Left lung (tissue), 10 donors: ENCODE measurements around the gene FAAH. TPM values are rescaled to one million over a fixed set of nuclear protein-coding genes. Genes with fewer than 3 reads are reported as not detected.
A peak's percentile ranks its signal among the peaks of the same experiment; 100 is the strongest.

ENCODE experiments used
- ATAC-seq: fragments of 200-7000 bp; cut with Tn5 transposase; one replicate; pipeline ENCODE4 v1.9.1; 2020; ENCODE audit warnings: moderate library complexity
- DNase-seq, 4 donors: peaks; one replicate each; pipeline ENCODE4 v3.0.0-alpha.2; 2013 to 2020
- H3K27ac ChIP-seq, 2 donors: fragments of 200-600 bp; sonication (generic) in 1 of 2; one replicate each; pipeline versions ENCODE4 v1.5.0 to v1.8.0; 2020 to 2021
- H3K27me3 ChIP-seq, 2 donors: fragments of 200-600 bp; sonication (generic) in 1 of 2; one replicate each; pipeline versions ENCODE4 v1.5.0 to v1.8.0; 2020 to 2021
- H3K36me3 ChIP-seq, 2 donors: fragments of 200-600 bp; sonication (generic) in 1 of 2; one replicate each; pipeline versions ENCODE4 v1.5.0 to v1.8.0; 2020 to 2021
- H3K4me1 ChIP-seq, 2 donors: fragments of 200-600 bp; one replicate each; pipeline ENCODE4 v1.8.0; 2021
- H3K4me3 ChIP-seq, 2 donors: fragments of 200-600 bp; sonication (generic) in 1 of 2; one replicate each; pipeline versions ENCODE4 v1.5.0 to v1.8.0; 2020 to 2021; ENCODE audit warnings: mild to moderate bottlenecking in 1 of 2
- H3K9me3 ChIP-seq, 2 donors: fragments of 200-600 bp; sonication (generic) in 1 of 2; one replicate each; pipeline versions ENCODE4 v1.5.0 to v1.8.0; 2020 to 2021
- CTCF ChIP-seq, 2 donors: fragments of 200-600 bp; sonication (generic) in 1 of 2; IDR thresholded peaks; one replicate each; pipeline versions ENCODE4 v1.5.0 to v1.8.0; 2021; ENCODE audit warnings: antibody characterized with exemption in 2 of 2
- intact Hi-C, 2 donors: fragments of 100-400 bp; cut with DNase I; formaldehyde crosslinking; loops; one replicate each; pipeline versions ENCODE4 v1.11.2 to v1.14.2; 2022
- polyA plus RNA-seq, 6 donors: library from polyadenylated mRNA; unstranded; fragments of 120-200 nt; gene quantifications; one replicate each; pipeline ENCODE4 v1.2.1, GENCODE V29; 2013; ENCODE audit not compliant: insufficient read length in 6 of 6
- total RNA-seq, 2 donors: library from RNA; stranded (reverse); fragmentation: NEBNext Ultra II Directional; extraction: Animal tissue kit (Norgen Biotek cat#: 25700); gene quantifications; one replicate each; pipeline ENCODE4 v1.2.1, GENCODE V29; 2021
- donor health status: DM: no; HTN: yes; CAD: no.
- donor health status: DM: no; HTN: no; CAD: no.

The FAAH gene
- total and polyA plus RNA-seq, 8 donors, result 16.3 to 26.7 (median 23.5) TPM

DNA sequence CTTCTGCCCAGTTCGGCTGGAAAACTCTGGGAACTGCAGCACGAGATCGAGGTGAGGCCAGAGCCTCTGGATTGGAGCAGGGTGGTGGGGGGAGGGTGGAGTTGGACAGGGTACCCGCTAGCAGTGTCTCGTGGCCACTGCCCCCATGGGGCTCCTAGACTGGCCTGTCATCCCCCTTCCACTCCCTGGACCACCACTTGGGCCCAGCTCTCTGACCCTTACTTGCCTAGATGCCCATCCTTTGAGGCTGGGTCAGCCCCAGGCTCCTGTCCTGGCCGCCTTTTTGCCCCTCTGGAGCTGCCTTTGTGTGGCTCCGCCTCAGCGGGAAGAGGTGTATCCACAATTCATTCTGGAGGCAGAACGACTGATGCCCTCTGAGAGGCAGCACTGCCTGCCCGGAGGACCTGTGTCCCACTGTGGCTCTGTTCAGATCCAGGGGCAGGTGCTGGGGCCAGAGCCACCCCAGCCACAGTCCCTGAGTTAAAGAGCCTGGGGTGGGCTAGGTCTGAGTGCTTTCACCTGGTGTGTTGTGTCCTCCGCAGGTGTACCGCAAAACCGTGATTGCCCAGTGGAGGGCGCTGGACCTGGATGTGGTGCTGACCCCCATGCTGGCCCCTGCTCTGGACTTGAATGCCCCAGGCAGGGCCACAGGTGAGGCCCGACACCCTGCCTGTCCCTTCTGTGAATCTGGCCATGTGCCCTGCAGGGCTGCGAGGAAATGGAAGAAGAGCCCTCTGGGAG lies 17.7 kb downstream of the FAAH start:
- ATAC-seq (no peak), DNase-seq (no peak)
- Histone ChIP-seq H3K36me3 (peaks cover 0 to 41% of the 10 kb centered on the region in 2 donors), H3K27ac (no peak overlapping the region), H3K9me3 (no peaks in the 10 kb centered on the region), H3K27me3 (no peaks in the 10 kb centered on the region), H3K4me1 (peaks cover 0 to 1% of the 10 kb centered on the region in 2 donors), H3K4me3 (no peak overlapping the region)
- intact Hi-C loops, result no loop called here
- TF ChIP-seq CTCF (IDR thresholded peaks at IDR 0.05), result peak in 1 of 2 donors; percentile 22

GRCh38 chr1:46412893-46413595 lies 18.9 kb downstream of the FAAH start:
- intact Hi-C loops, result no loop called here
- Histone ChIP-seq H3K4me1 (no peaks in the 10 kb centered on the region), H3K36me3 (peaks cover 0 to 41% of the 10 kb centered on the region in 2 donors), H3K27ac (no peak overlapping the region), H3K27me3 (no peaks in the 10 kb centered on the region), H3K9me3 (no peaks in the 10 kb centered on the region), H3K4me3 (no peak overlapping the region)
- TF ChIP-seq CTCF (IDR thresholded peaks at IDR 0.05), result no peak
- DNase-seq (no peak), ATAC-seq (no peak)

DNA sequence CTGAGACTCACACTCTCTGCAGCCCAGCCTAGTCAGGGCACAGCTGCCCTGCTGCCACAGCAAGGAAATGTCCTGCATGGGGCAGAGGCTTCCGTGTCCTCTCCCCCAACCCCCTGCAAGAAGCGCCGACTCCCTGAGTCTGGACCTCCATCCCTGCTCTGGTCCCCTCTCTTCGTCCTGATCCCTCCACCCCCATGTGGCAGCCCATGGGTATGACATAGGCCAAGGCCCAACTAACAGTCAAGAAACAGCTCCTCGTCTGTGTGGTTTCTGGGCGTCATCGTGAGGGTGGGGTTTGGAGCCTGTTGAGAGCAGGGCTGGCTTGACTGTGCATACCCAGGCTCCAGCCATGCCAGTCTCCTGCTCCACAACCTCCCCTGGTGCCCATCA lies 19.5 kb downstream of the FAAH start:
- intact Hi-C loops, result no loop called here
- ATAC-seq, result no peak
- peaks cover 0 to 36% of the 10 kb centered on the region in 2 donors for H3K36me3 ChIP-seq

DNA sequence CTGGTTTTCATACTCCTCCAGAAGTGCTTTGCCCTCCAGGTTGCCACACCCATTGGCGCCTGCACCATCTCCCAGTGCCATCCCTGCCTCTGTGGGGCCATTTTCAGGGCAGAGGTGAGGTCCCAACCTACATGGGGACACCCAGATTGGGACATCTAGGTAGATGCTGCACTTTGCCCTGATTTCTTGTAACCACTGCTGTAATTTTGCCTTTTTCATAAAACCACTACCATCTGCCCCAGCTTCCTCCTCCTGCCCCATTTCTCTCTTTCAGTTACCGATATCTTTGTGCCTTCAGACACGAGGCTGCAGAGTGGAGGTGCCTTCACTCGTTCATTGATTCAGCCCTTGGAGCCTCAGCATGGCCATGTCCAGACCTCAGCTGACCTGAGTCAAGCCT lies 21.4 kb downstream of the FAAH start:
- H3K4me3 ChIP-seq, result no peak overlapping the region
- H3K4me1 ChIP-seq, result no peaks in the 10 kb centered on the region
- no peaks in the 10 kb centered on the region for H3K9me3 ChIP-seq
- peaks cover 0 to 17% of the 10 kb centered on the region in 2 donors for H3K36me3 ChIP-seq
- no peak for ATAC-seq
- no peak overlapping the region for H3K27ac ChIP-seq
- H3K27me3 ChIP-seq, result no peaks in the 10 kb centered on the region
- no peak for DNase-seq
- no peak for TF ChIP-seq CTCF (IDR thresholded peaks at IDR 0.05)
- intact Hi-C loops, result no loop called here

More for the DNA sequence above, 19.5 kb downstream of the FAAH start:
- Histone ChIP-seq H3K27me3 (no peaks in the 10 kb centered on the region), H3K27ac (no peak overlapping the region), H3K9me3 (no peaks in the 10 kb centered on the region), H3K4me3 (no peak overlapping the region), H3K4me1 (no peaks in the 10 kb centered on the region)
- TF ChIP-seq CTCF (IDR thresholded peaks at IDR 0.05), result no peak
- no peak for DNase-seq

DNA sequence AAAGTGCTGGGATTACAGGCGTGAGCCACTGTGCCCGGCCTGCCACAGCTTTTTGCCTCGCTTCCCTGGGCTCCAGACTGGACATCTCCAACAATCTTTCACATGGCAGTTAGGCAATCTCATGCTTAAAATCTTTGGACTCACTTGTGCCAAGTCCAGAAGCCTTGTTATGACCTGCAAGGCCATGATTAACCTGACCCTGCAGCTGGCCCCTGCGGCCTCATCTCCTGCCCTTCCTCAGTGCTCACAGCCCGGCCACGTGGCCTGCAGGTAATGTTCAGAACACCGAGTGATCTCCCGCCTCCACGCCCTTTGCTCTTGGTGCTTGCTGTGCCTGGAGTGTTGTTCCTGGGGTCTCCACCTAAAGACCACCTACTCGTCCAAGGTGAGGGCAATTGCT lies 24.9 kb downstream of the FAAH start:
- Histone ChIP-seq H3K27ac (no peak overlapping the region), H3K27me3 (peaks cover 0 to 13% of the 10 kb centered on the region in 2 donors), H3K4me3 (no peak overlapping the region), H3K36me3 (peaks cover 0 to 6% of the 10 kb centered on the region in 2 donors), H3K4me1 (no peaks in the 10 kb centered on the region), H3K9me3 (no peaks in the 10 kb centered on the region)
- intact Hi-C loops, result no loop called here
- no peak for TF ChIP-seq CTCF (IDR thresholded peaks at IDR 0.05)
- ATAC-seq (no peak), DNase-seq (peak in 1 of 4 donors; percentile 60)
